Endothelial cell of umbilical vein (primary cell): Measurements from ENCODE around the gene IL21. TPM values are rescaled to one million over a fixed set of nuclear protein-coding genes. Genes with fewer than 3 reads are reported as not detected.

ENCODE experiments used
- BruUV-seq: library from RNA; stranded (reverse); fragments of 400-500 nt; replicated peaks from 2 replicates; lab custom pipeline; 2021; lab: Mats Ljungman, UMichigan
- CTCF ChIA-PET: fragments of 300-600, 350-600 bp; sonication (Branson Sonifier 250); formaldehyde crosslinking; loops from one replicate; lab custom pipeline; 2021; ENCODE audit warnings: antibody characterized with exemption, inconsistent platforms; lab: Charles Lee
- POLR2A ChIA-PET: fragments of 300-600, 350-600 bp; sonication (Branson Sonifier 250); formaldehyde crosslinking; loops from one replicate; lab custom pipeline; 2021; ENCODE audit warnings: antibody characterized with exemption, inconsistent platforms; lab: Charles Lee
- DNase-seq: peaks from one replicate; pipeline ENCODE4 v3.0.0-alpha.2; 2011; ENCODE audit warnings: low read depth, low spot score
- FAIRE-seq: peaks from 2 replicates; lab custom pipeline; 2011; peaks lifted over from hg19 to GRCh38; lab: Jason Lieb, UNC
- H2AFZ ChIP-seq: 2 replicates; pipeline ENCODE4 v1.6.0; 2012; ENCODE audit warnings: low read depth, low read length, control low read depth, inconsistent platforms
- H3K27ac ChIP-seq: 2 replicates; pipeline ENCODE4 v1.5.1; 2011; ENCODE audit warnings: low read depth, mild to moderate bottlenecking, control low read depth, low read length, moderate library complexity; ENCODE audit not compliant: insufficient read depth
- H3K27me3 ChIP-seq, 2 experiments: 2 replicates each; pipeline versions ENCODE4 v1.6.0 to v1.6.1; 2011; ENCODE audit warnings: low read length in 2 of 2, mixed read lengths in 1 of 2; ENCODE audit not compliant: control insufficient read depth in 2 of 2, insufficient read depth in 2 of 2
- H3K36me3 ChIP-seq, 2 experiments: 2 replicates in 1 of 2; 3 replicates in 1 of 2; pipeline ENCODE4 v1.5.1; 2011; ENCODE audit warnings: low read length in 2 of 2, mild to moderate bottlenecking in 1 of 2, moderate library complexity in 1 of 2; ENCODE audit not compliant: control insufficient read depth in 2 of 2, insufficient read depth in 2 of 2; ENCODE audit errors: extremely low read depth in 1 of 2
- H3K4me1 ChIP-seq: 3 replicates; pipeline ENCODE4 v1.5.1; 2011; ENCODE audit warnings: mild to moderate bottlenecking, low read length; ENCODE audit not compliant: control insufficient read depth, insufficient read depth; ENCODE audit errors: extremely low read depth
- H3K4me2 ChIP-seq: 2 replicates; pipeline ENCODE4 v1.6.1; 2011; ENCODE audit warnings: low read length, control low read depth, mixed read lengths; ENCODE audit not compliant: insufficient read depth
- H3K4me3 ChIP-seq, 3 experiments: fragments of 200-600 bp in 1 of 3; sonication (generic), shearing (Covaris generic) in 1 of 3; replicated peaks in 1 of 3; 2 replicates each; pipeline ENCODE4 v1.5.1; 2011 to 2016; ENCODE audit warnings: control low read depth in 3 of 3, low read length in 3 of 3, mild to moderate bottlenecking in 2 of 3, inconsistent platforms in 1 of 3, low read depth in 1 of 3, moderate library complexity in 1 of 3; ENCODE audit not compliant: insufficient read depth in 1 of 3
- H3K79me2 ChIP-seq: 2 replicates; pipeline ENCODE4 v1.6.0; 2012; ENCODE audit warnings: low read length, inconsistent platforms; ENCODE audit not compliant: control insufficient read depth, insufficient read depth
- H3K9ac ChIP-seq: replicated peaks from 2 replicates; pipeline ENCODE3; 2011; ENCODE audit warnings: low read length, control low read depth; ENCODE audit not compliant: insufficient read depth; ENCODE audit errors: extremely low read depth
- H3K9me1 ChIP-seq: replicated peaks from 3 replicates; pipeline ENCODE4 v1.6.0; 2011; ENCODE audit warnings: mild to moderate bottlenecking, low read length; ENCODE audit not compliant: control insufficient read depth, insufficient read depth; ENCODE audit errors: extremely low read depth
- H3K9me3 ChIP-seq: replicated peaks from 2 replicates; pipeline ENCODE4 v1.5.1; 2012; ENCODE audit warnings: low read length, inconsistent platforms; ENCODE audit not compliant: control insufficient read depth, insufficient read depth
- H4K20me1 ChIP-seq: replicated peaks from 2 replicates; pipeline ENCODE3; 2011; ENCODE audit warnings: mild to moderate bottlenecking, low read length; ENCODE audit not compliant: control insufficient read depth, insufficient read depth; ENCODE audit errors: extremely low read depth
- EZH2 ChIP-seq: IDR thresholded peaks from 2 replicates; pipeline ENCODE4 v1.6.1; 2012; ENCODE audit warnings: borderline replicate concordance, low read depth, mild to moderate bottlenecking, moderate library complexity, low read length, inconsistent platforms; ENCODE audit not compliant: severe bottlenecking
- GATA2 ChIP-seq: IDR thresholded peaks from 2 replicates; pipeline ENCODE4 v1.7.0; 2011; ENCODE audit warnings: low read depth, mild to moderate bottlenecking, moderate library complexity, mixed read lengths, low read length; ENCODE audit not compliant: insufficient read length, insufficient read depth
- JUN ChIP-seq: IDR thresholded peaks from 2 replicates; pipeline ENCODE4 v1.6.1; 2011; ENCODE audit warnings: borderline replicate concordance, low read depth; ENCODE audit not compliant: insufficient read length, insufficient read depth
- dilution Hi-C: fragments of 300-500 bp; cut with MboI; formaldehyde crosslinking; loops from one replicate; pipeline ENCODE4 v1.15.0; 2019; ENCODE audit warnings: low sequenced_read_pairs; ENCODE audit not compliant: extremely low pct_ligation_motif_present
- intact Hi-C: fragments of 100-400 bp; cut with micrococcal nuclease; formaldehyde crosslinking; loops from one replicate; pipeline ENCODE4 v1.10.0; 2022
- polyA plus RNA-seq, 4 experiments: library from polyadenylated mRNA; depleted of rRNA in 3 of 4; stranded (reverse) in 3 of 4; unstranded in 1 of 4; fragments of >200 nt; gene quantifications; 2 replicates each; pipeline versions ENCODE4 v1.2.1 to v1.2.3, GENCODE V29; 2011 to 2012; ENCODE audit warnings: missing spikeins in 1 of 4
- total RNA-seq: library from RNA; stranded (reverse); gene quantifications from 2 replicates; pipeline ENCODE4 v1.2.3, GENCODE V29; 2021
- TF ChIP-seq, protein P1 (sequence below): IDR thresholded peaks from 2 replicates; pipeline ENCODE4 v1.6.1; 2011; ENCODE audit not compliant: insufficient read depth, insufficient read length
- TF ChIP-seq, protein P2 (sequence below), 2 donors: IDR thresholded peaks; 1 replicate in 1 of 2; 2 replicates in 1 of 2; pipeline ENCODE4 v1.5.1; 2011; ENCODE audit warnings: low read length in 2 of 2, mild to moderate bottlenecking in 2 of 2, moderate library complexity in 2 of 2, control low read depth in 1 of 2, inconsistent platforms in 1 of 2, low read depth in 1 of 2; ENCODE audit not compliant: insufficient read depth in 1 of 2; ENCODE audit errors: extremely low read depth in 1 of 2

IL21 gene
- total and polyA plus RNA-seq, 2 donors (not counting 3 experiments of a cell fraction or from before 2014, with no cell fraction given), result not detected

DNA sequence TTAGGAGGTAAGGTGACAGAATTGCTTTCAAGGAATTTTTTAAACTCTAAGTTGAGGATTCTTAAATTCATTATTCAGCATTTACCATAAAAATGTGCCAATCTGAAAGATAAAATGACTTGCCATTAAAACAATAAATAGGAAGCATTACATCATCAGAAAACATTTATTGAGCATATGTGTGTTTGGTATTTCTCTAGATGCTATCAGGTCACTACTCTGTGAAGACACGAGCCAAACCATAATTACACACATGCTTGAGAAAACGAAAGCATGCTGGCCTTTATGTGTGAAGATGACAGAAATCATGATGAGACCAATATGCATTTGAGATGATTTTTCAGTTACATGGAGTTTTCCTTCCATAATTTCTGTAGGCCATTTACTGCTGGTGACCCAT lies 12.3 kb upstream of the IL21 start:
- CTCF ChIA-PET, result no interaction called here
- FAIRE-seq, result no peak
- no peak overlapping the region for H2AFZ ChIP-seq
- dilution Hi-C loops (no loop called here), intact Hi-C loops (no loop called here)
- H3K36me3 ChIP-seq, result no peaks in the 10 kb centered on the region
- no peak for DNase-seq
- no peak overlapping the region for H3K4me3 ChIP-seq
- TF ChIP-seq, protein P1, sequence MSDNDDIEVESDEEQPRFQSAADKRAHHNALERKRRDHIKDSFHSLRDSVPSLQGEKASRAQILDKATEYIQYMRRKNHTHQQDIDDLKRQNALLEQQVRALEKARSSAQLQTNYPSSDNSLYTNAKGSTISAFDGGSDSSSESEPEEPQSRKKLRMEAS, result no peak
- peak; percentile 3 for TF ChIP-seq JUN
- BruUV-seq, result no TSS peak
- H3K79me2 ChIP-seq, result no peaks in the 10 kb centered on the region
- H3K27me3 ChIP-seq, result peaks cover 8 to 19% of the 10 kb centered on the region in 2 experiments
- no peak overlapping the region for H3K27ac ChIP-seq
- no peaks in the 10 kb centered on the region for H3K9me1 ChIP-seq
- H3K9me3 ChIP-seq, result no peaks in the 10 kb centered on the region
- H3K9ac ChIP-seq, result no peak overlapping the region
- no peak overlapping the region for H3K4me2 ChIP-seq
- no peaks in the 10 kb centered on the region for H4K20me1 ChIP-seq
- no peaks in the 10 kb centered on the region for H3K4me1 ChIP-seq
- POLR2A ChIA-PET, result no interaction called here

DNA sequence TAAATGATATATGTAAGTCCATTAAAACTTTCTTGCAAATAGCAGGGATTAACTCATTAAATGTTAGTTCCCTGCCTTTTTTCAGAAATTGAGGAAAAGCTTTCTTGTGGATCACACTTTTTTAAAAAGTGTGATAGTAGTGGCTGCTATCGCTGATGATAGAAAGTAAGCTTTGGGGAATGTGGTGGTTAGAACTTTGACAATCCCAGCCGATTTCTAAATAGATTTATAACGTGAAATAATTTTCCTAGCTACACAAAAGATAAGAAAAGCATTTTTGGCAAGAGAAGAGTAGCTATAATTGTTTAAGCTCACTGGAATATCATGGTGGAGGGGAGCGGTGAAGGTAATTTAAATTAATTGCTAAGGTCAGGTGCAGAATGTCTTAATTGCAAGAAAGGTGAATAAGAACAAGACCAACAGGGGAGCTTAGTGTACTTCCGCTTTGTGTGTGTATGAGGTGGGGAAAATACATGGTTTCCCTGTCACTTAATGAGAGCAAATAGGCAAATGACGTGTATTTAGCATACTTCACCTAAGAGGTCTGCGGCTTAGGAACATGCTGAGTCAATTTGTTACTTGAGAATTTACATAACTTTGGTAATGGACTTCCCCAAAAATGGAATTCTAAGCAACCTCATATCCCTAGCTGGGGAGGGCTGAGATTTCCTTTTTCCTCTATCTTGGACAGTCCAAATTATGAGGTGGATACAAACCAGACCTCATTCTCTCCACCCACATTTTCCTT lies 11.7 kb upstream of the IL21 start:
- Histone ChIP-seq H3K9ac (no peak overlapping the region), H3K9me1 (no peaks in the 10 kb centered on the region), H3K4me2 (no peak overlapping the region), H2AFZ (no peak overlapping the region), H3K4me1 (no peaks in the 10 kb centered on the region), H4K20me1 (no peaks in the 10 kb centered on the region), H3K9me3 (no peaks in the 10 kb centered on the region), H3K27ac (no peak overlapping the region), H3K36me3 (no peaks in the 10 kb centered on the region), H3K4me3 (no peak overlapping the region), H3K79me2 (no peaks in the 10 kb centered on the region), H3K27me3 (peaks cover 8 to 19% of the 10 kb centered on the region in 2 experiments)
- no peak for FAIRE-seq
- CTCF ChIA-PET, result interaction anchor here (0.7 to 0.8 kb wide), 2 partner anchors 85 to 100 kb away, joined by 3 read pairs; no protein-coding TSS in a partner anchor
- intact Hi-C loops (no loop called here), dilution Hi-C loops (no loop called here)
- BruUV-seq, result no TSS peak
- no peak for DNase-seq
- TF ChIP-seq EZH2 (no peak), JUN (no peak), GATA2 (no peak)
- TF ChIP-seq, protein P2, sequence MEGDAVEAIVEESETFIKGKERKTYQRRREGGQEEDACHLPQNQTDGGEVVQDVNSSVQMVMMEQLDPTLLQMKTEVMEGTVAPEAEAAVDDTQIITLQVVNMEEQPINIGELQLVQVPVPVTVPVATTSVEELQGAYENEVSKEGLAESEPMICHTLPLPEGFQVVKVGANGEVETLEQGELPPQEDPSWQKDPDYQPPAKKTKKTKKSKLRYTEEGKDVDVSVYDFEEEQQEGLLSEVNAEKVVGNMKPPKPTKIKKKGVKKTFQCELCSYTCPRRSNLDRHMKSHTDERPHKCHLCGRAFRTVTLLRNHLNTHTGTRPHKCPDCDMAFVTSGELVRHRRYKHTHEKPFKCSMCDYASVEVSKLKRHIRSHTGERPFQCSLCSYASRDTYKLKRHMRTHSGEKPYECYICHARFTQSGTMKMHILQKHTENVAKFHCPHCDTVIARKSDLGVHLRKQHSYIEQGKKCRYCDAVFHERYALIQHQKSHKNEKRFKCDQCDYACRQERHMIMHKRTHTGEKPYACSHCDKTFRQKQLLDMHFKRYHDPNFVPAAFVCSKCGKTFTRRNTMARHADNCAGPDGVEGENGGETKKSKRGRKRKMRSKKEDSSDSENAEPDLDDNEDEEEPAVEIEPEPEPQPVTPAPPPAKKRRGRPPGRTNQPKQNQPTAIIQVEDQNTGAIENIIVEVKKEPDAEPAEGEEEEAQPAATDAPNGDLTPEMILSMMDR (IDR thresholded peaks at IDR 0.05; ENCODE audit: extremely low read depth in 1 of 2, insufficient read depth in 1 of 2, low read depth in 1 of 2, low read length in 2 of 2), result no peak
- POLR2A ChIA-PET, result interaction anchor here (0.9 kb wide), 1 partner anchor 9 kb away, joined by 3 read pairs; no protein-coding TSS in a partner anchor
